Fibroblast of mammary gland (primary cell): Measurements from ENCODE around the gene MED16.

Experiments used
- DNase-seq: peaks from one replicate; pipeline ENCODE4 v3.0.0-alpha.2; 2010; ENCODE audit warnings: low read depth
- H3K4me3 ChIP-seq: 2 replicates; pipeline ENCODE4 v1.5.1; 2011; ENCODE audit warnings: low read depth, mild to moderate bottlenecking, low read length, moderate library complexity; ENCODE audit not compliant: control insufficient read depth
- CTCF ChIP-seq: conservative IDR thresholded peaks from 2 replicates; pipeline ENCODE4 v1.5.1; 2011; ENCODE audit warnings: low read depth, low read length, inconsistent platforms; ENCODE audit not compliant: control insufficient read depth, insufficient read depth

MED16 gene

GRCh38 chr19:873084-873483, 19.9 kb downstream of the MED16 start:
- H3K4me3 ChIP-seq, result no peak overlapping the region
- peak; percentile 65 for DNase-seq
- no peak for TF ChIP-seq CTCF

- no peak for TF ChIP-seq CTCF
- DNase-seq, result peak; percentile 59
- H3K4me3 ChIP-seq, result no peak overlapping the region
Measured at GRCh38 chr19:872266-872951, 20.6 kb downstream of the MED16 start.

GRCh38 chr19:871446-872265, 21.3 kb downstream of the MED16 start:
- DNase-seq, result no peak
- no peak for TF ChIP-seq CTCF
- H3K4me3 ChIP-seq, result no peak overlapping the region

GRCh38 chr19:870963-871401, 22.0 kb downstream of the MED16 start:
- no peak overlapping the region for H3K4me3 ChIP-seq
- DNase-seq, result no peak
- no peak for TF ChIP-seq CTCF

- H3K4me3 ChIP-seq, result no peak overlapping the region
- TF ChIP-seq CTCF, result no peak
- no peak for DNase-seq
Measured at GRCh38 chr19:870314-870713, 22.7 kb downstream of the MED16 start.

GRCh38 chr19:869245-870177, 23.5 kb downstream of the MED16 start:
- no peak overlapping the region for H3K4me3 ChIP-seq
- peak; percentile 96 for DNase-seq
- no peak for TF ChIP-seq CTCF
